SK-N-MC (cell line): Measurements from ENCODE around the gene RPL10.

Experiments
- EZH2 ChIP-seq: fragments of 200-600 bp; sonication (generic); IDR thresholded peaks from one replicate; pipeline ENCODE4 v1.6.1; 2017; ENCODE audit warnings: antibody characterized with exemption
- FOXP2 ChIP-seq: optimal IDR thresholded peaks from 2 replicates; pipeline ENCODE3; 2011; ENCODE audit warnings: mild to moderate bottlenecking, moderate library complexity; ENCODE audit not compliant: insufficient read depth; ENCODE audit errors: extremely low read length, control extremely low read depth
- POLR2AphosphoS5 ChIP-seq: IDR thresholded peaks from 2 replicates; pipeline ENCODE4 v1.6.1; 2012; ENCODE audit warnings: mild to moderate bottlenecking, low read depth, low read length, borderline replicate concordance

DNA sequence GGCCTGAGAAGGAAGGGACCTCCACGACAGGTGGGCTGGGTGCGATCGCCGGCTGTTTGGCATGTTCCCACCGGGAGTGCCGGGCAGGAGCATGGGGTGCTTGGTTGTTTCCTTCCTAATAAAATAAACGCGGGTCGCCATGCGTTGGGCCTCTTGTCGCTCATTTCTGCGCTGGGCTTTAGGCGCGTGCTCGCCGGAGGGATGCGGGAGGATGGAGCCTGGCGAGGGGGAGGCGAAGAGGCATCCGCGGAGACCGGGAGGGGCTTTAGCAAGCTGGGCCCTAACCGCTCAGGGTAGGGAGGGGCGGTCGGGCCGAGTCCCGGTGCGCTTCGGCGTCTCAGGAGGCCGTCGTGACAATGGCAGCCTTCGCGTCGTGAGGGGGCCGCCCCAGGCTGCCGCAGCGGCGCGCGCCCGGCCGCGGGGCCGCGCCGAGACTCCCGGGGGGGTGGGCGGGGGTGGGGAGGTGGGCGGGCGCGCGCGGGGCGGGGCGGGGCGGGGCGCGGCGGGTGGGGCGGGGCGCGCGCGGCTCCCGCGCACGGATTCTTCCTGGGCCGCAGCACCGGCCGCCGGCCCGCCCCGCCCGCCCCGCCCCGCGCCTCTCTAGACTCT, 38.3 kb downstream of the RPL10 start:
- TF ChIP-seq EZH2 (no peak), POLR2AphosphoS5 (no peak), FOXP2 (no peak)
